ENCODE measurements around the gene TMEM95. TPM values are rescaled to one million over a fixed set of nuclear protein-coding genes. Genes with fewer than 3 reads are reported as not detected.

Gene TMEM95
- total and polyA plus RNA-seq, 7 donors = not detected

DNA sequence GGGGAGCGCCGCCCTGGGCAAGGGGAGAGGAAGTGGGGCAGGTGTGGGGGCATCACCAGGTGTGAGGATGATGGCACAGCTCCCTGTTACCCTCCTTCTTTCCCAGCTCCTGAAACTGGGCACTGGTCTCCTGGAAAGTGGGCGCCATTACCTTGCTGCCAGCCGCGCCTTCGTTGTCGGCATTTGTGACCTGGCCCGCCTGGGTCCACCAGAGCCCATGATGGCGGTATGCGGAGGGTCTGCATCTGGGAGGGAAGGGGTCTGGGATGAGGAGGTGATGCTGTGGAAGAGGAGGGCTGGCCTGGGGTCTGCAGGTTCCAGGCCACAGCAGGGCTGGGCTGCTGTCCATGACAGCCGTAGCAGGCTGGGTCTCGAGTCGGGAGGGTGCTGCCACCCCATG, 13.1 kb upstream of the TMEM95 start:
- Histone ChIP-seq H3K27me3 (ENCODE audit: insufficient read depth in 3 of 3, low read length in 2 of 3) (peaks cover 0 to 15% (median 3%) of the 10 kb centered on the region in 3 donors), H3K4me3 (no peak overlapping the region), H3K9me3 (no peaks in the 10 kb centered on the region), H3K36me3 (ENCODE audit: insufficient read depth in 1 of 2, low read depth in 1 of 2) (no peaks in the 10 kb centered on the region), H3K27ac (no peak overlapping the region), H3K4me1 (no peaks in the 10 kb centered on the region)
- DNase-seq (no peak), ATAC-seq (no peak)
- WGBS, 3 donors = 86 to 87% (median 87%) methylated on average over 13 of the region's 13 CpGs
- TF ChIP-seq CTCF (IDR thresholded peaks at IDR 0.05) = no peak
- intact Hi-C loops (cut with DNase I) = loop anchor here in 1 of 2 donors (10.0 kb wide), 1 partner anchor 77 kb away; the partner anchor contains the start of gene CLDN7

DNA sequence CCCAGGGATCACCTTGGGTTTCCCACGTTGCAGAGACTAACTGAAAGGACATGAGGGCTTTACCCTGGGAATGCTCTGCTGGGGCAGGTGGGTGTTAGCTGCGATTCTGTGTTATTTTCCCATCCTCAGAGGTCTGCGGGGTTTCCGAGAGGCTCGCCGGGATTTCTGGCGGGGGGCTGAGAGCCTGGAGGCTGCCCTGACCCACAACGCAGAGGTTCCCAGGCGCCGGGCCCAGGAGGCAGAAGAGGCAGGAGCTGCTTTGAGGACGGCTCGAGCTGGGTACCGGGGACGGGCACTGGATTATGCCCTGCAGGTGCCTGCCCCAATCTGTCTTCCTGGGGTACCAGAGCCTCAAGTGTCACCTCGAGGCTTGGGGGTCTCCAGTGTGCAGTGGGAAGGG, 11.7 kb upstream of the TMEM95 start:
- H3K9me3 ChIP-seq = no peaks in the 10 kb centered on the region
- DNase-seq (no peak), ATAC-seq (no peak)
- no peak for TF ChIP-seq CTCF (IDR thresholded peaks at IDR 0.05)
- WGBS, 3 donors = 56 to 68% (median 57%) methylated on average over 15 of the region's 15 CpGs
- H3K4me1 ChIP-seq = peaks cover 10% of the 10 kb centered on the region
- no peak overlapping the region for H3K27ac ChIP-seq
- intact Hi-C loops (cut with DNase I) = loop anchor here in 1 of 2 donors (10.0 kb wide), 1 partner anchor 78 kb away; the partner anchor contains the start of gene CLDN7
- peaks cover 0 to 9% (median 3%) of the 10 kb centered on the region in 3 donors for H3K27me3 ChIP-seq (ENCODE audit: insufficient read depth in 3 of 3, low read length in 2 of 3)
- no peak overlapping the region for H3K4me3 ChIP-seq
- H3K36me3 ChIP-seq (ENCODE audit: insufficient read depth in 1 of 2, low read depth in 1 of 2) = no peaks in the 10 kb centered on the region

DNA sequence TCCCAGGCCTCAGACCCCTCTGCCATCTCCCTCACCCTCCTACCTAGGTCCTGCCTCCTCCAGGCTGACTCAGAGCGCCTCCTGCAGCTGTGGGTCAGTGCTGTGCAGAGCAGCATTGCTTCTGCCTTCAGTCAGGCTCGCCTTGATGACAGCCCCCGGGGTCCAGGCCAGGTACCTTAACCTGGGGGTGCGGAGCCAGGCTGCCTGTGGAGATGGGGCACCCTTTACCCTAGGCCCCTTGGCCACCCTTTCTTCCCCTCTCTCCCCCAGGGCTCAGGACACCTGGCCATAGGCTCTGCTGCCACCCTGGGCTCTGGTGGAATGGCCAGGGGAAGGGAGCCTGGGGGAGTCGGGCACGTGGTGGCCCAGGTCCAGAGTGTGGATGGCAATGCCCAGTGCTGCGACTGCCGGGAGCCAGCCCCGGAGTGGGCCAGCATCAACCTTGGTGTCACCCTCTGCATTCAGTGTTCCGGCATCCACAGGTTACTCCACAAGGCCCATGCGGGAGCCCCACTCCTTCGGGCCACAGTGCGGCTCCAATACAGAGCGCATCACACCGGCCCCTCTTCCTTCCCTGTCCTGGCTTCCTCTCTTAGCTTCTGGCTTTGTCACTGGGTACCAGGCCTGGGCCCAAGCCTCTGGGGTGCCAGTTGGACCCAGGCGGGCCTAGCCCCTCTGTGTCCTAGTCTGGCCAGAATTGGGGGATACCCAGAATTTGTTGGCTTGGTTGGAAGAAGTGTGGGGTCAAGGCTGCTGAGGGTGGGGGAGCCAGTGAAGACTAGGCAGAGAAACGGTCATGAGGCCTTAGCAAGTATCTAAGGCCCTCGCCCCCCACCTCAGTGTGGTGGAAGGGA, 8.0 kb upstream of the TMEM95 start:
- no peaks in the 10 kb centered on the region for H3K36me3 ChIP-seq (ENCODE audit: insufficient read depth in 1 of 2, low read depth in 1 of 2)
- no peak overlapping the region for H3K4me3 ChIP-seq
- ATAC-seq = no peak
- no peak for TF ChIP-seq CTCF (IDR thresholded peaks at IDR 0.05)
- no peaks in the 10 kb centered on the region for H3K9me3 ChIP-seq
- 50 to 66% (median 51%) methylated on average over 17 to 18 of the region's 18 CpGs for WGBS, 3 donors
- DNase-seq = no peak
- intact Hi-C loops (cut with DNase I) = loop anchor here (5.0 to 10.0 kb wide), 3 partner anchors 65 to 82 kb away; partner anchors contain the start of genes CLDN7 (in 1 of the 2) and SLC2A4 (in 1 of the 2)
- H3K4me1 ChIP-seq = peaks cover 30% of the 10 kb centered on the region
- H3K27me3 ChIP-seq (ENCODE audit: insufficient read depth in 3 of 3, low read length in 2 of 3) = peaks cover 0 to 3% (median 0%) of the 10 kb centered on the region in 3 donors
- H3K27ac ChIP-seq = peak overlapping the region; percentile 100

- WGBS, 3 donors = 44 to 58% (median 49%) methylated on average over 18 to 19 of the region's 19 CpGs
- Histone ChIP-seq H3K4me3 (no peak overlapping the region), H3K4me1 (peaks cover 35% of the 10 kb centered on the region), H3K27ac (peak overlapping the region; percentile 100), H3K27me3 (ENCODE audit: insufficient read depth in 3 of 3, low read length in 2 of 3) (peaks cover 0 to 3% (median 0%) of the 10 kb centered on the region in 3 donors), H3K9me3 (no peaks in the 10 kb centered on the region), H3K36me3 (ENCODE audit: insufficient read depth in 1 of 2, low read depth in 1 of 2) (no peaks in the 10 kb centered on the region)
- TF ChIP-seq CTCF (IDR thresholded peaks at IDR 0.05) = no peak
- intact Hi-C loops (cut with DNase I) = loop anchor here (5.0 to 10.0 kb wide), 3 partner anchors 66 to 83 kb away; partner anchors contain the start of genes CLDN7 (in 1 of the 2) and SLC2A4 (in 1 of the 2)
- DNase-seq = peak in 1 of 2 donors; percentile 70
- ATAC-seq = no peak
Observed at GRCh38 chr17:7347630-7348477, 7.1 kb upstream of the TMEM95 start.

Measured in psoas muscle (tissue), 8 donors.